HG03460 (cell line): Measurements from ENCODE around the gene PGS1.

Experiments
- ATAC-seq: cut with Tn5 transposase; IDR thresholded peaks from one replicate; pipeline ENCODE4 v1.9.1; 2021; ENCODE audit not compliant: unreplicated experiment

The PGS1 gene

GRCh38 chr17:78384479-78385175 is 6.2 kb downstream of the PGS1 start:
- ATAC-seq = no peak

GRCh38 chr17:78387977-78388941 is 9.8 kb downstream of the PGS1 start:
- ATAC-seq = no peak

- ATAC-seq = no peak
These were observed 12.0 kb downstream of the PGS1 start for GRCh38 chr17:78390241-78391050.

GRCh38 chr17:78391051-78391431 is 12.6 kb downstream of the PGS1 start:
- no peak for ATAC-seq

GRCh38 chr17:78391843-78392242 is 13.4 kb downstream of the PGS1 start:
- ATAC-seq = no peak

GRCh38 chr17:78392295-78392694 is 13.8 kb downstream of the PGS1 start:
- no peak for ATAC-seq

- no peak for ATAC-seq
These were observed 15.1 kb downstream of the PGS1 start for GRCh38 chr17:78393575-78393974.

GRCh38 chr17:78394209-78394608 is 15.8 kb downstream of the PGS1 start:
- ATAC-seq = no peak

- ATAC-seq = no peak
These were observed 16.7 kb downstream of the PGS1 start for GRCh38 chr17:78395155-78395554.

GRCh38 chr17:78396441-78397337 is 18.2 kb downstream of the PGS1 start:
- no peak for ATAC-seq

- ATAC-seq = no peak
These were observed 19.2 kb downstream of the PGS1 start for GRCh38 chr17:78397681-78398101.

- ATAC-seq = no peak
These were observed 19.9 kb downstream of the PGS1 start for GRCh38 chr17:78398390-78398789.

GRCh38 chr17:78399028-78399692 is 20.7 kb downstream of the PGS1 start:
- no peak for ATAC-seq

- no peak for ATAC-seq
These were observed 21.3 kb downstream of the PGS1 start for GRCh38 chr17:78399693-78400144.

- ATAC-seq = no peak
These were observed 22.3 kb downstream of the PGS1 start for GRCh38 chr17:78400581-78401240.

- ATAC-seq = no peak
These were observed 22.8 kb downstream of the PGS1 start for GRCh38 chr17:78401246-78401645.

GRCh38 chr17:78401891-78402290 is 23.4 kb downstream of the PGS1 start:
- no peak for ATAC-seq

GRCh38 chr17:78403822-78404221 is 25.4 kb downstream of the PGS1 start:
- no peak for ATAC-seq

GRCh38 chr17:78406396-78406795 is 27.9 kb downstream of the PGS1 start:
- ATAC-seq = no peak
